NCI-H2227 (cell line): ENCODE results near the gene KIF2A.

Experiments used
- DNase-seq: peaks from one replicate; lab custom pipeline; 2025; ENCODE audit not compliant: unreplicated experiment; lab: John Stamatoyannopoulos, UW

The KIF2A gene

DNA sequence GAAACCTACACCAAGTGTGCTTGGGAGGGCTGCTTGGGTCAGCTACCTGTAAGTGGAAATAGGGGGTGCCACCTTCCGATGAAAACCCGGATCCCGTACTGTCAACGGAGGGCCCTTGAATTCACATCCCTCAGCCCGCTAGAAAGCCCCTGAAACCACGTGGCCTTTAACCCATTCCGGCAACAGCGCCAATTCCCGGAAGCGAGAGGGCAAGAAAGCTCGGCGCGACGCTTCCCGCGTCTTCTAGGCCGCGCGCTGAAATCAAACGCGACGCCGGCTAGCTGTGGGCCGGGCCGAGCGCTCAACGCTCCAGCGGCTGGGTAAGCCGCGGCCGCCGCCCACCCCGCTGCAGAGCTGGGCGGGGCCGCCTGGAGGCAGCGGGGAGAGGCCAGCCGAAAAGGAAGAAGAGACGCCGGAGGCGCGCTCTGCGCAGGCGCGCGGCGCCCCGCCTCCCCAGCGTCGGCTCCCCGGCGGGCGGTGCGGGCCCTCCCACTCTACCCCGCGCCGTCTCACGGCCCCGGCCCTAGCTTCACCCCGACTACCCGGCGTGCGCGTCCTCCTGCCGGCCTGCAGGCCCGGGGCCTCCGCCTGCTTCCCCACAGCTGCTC lies at the start of gene KIF2A:
Gene KIF2A (plus strand): TSS at position 492 of the 608 bp plus-strand sequence. CDS start 267 bp downstream, outside the sequence.
- peak; percentile 96 for DNase-seq

DNA sequence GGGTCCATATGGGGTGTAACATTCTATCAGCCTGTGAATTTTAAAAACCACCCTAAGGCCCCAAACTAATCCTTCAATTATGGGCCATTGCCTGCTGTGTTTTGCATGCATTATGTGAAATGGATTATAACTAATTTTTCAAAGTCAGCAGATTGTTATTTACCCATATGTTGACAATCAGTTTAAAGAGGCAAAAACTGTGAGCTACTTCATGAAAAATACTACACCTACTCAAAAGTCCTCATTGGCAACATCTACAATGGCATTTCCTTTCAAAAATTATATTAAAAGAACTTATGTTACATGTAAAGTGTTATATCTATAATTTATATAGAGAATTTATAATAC lies 49.0 kb upstream of the KIF2A start:
- DNase-seq = no peak

DNA sequence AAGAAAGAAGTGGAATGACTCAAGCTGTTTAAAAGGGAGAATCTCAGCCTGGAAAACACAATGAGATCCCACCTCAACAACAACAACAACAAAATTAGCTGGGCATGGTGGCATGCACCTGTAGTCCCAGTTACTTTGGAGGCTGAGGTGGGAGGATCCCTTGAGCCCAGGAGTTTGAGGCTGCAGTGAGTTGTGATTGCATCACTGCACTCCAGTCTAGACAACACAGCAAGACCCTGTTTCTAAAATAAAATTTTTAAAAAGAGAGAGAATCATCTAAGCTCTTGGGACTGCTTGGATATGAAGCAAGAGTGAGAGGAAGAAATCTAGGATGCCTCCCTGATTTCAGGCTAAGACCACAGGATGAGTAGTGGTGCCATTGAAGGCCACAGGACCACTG lies 47.4 kb upstream of the KIF2A start:
- no peak for DNase-seq

DNA sequence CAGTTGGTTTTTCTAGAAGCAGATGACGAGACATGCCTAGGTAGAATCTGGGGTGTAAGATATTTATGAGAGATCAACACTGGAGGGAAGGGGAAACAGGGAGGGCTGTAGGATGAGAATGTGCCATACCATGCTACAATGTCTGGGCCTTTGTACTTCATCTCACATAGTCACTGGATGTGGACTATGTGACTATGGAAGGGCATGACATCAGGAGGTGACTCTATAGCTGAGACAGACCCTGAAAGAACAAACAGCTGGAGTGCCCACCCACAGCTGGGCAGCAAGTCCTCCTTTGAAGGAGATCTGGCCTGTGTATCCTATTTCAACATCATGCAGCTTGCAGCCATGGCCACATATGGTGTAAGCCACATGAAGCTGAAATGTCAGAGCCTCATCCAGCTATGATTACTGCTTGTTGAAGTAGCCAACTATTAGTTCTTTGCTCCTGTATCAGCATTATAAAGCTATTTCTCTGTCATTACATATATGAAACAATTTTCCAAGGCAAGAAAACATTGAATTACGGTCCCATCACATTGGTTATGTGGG lies 46.2 kb upstream of the KIF2A start:
- DNase-seq = no peak

DNA sequence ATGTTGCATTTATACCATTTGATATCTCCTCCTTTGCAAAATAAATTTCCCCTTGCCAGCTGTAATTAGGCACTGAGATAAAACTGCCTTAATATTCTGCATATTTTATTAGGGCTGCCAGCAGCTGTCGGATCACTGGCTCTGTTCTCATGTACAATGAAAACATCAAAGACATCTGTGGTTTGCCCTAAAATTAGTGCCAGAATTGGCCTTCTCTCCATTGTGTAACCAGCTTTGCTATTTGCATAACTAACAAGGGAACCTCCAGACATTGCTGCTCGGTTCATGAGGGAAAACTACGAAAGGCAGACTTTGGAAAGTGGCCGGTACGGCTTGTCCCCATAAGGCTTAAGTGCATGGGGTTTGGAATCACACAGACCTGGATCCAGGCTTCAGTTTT lies 45.5 kb upstream of the KIF2A start:
- no peak for DNase-seq

DNA sequence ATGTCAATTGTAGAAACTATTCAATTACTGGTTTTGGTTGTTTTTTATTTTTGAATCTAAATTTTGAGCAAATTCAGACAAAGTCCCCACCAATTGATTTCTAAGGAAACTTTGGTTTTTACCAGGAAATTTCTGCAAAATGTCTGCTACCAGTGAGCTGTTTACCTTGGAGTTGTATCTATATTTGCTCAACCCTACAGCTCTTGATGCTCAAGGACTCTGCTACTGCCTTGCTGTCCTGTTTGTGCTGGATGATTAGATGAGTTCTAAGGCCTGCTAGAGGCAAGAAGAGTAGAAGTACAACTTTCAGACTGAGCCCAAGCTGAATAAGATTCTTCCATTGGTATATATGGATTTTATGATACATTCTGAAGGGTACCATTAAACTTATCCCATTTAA lies 42.6 kb upstream of the KIF2A start:
- no peak for DNase-seq

DNA sequence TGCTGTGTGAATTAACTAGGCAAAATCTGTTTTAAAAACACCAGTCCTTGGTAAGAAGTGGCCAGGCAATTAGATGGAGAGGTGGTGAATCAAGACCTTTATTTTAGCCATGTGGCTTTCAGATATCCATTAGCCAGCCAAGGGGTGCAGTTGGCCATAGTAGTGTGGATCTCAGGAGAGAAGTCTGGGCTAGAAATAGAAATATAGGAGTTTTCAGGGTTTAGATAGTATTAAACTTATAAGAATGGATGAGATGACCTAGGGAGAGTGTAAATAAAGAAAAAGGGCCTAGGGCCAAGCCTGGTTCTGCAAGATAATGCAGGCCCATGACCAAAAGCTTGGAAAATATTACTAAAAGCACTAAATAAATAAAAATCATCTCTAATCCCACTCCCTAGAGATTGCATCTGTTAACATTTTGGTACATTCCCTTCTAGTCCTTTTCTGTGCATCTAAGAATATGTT lies 40.3 kb upstream of the KIF2A start:
- DNase-seq = no peak

DNA sequence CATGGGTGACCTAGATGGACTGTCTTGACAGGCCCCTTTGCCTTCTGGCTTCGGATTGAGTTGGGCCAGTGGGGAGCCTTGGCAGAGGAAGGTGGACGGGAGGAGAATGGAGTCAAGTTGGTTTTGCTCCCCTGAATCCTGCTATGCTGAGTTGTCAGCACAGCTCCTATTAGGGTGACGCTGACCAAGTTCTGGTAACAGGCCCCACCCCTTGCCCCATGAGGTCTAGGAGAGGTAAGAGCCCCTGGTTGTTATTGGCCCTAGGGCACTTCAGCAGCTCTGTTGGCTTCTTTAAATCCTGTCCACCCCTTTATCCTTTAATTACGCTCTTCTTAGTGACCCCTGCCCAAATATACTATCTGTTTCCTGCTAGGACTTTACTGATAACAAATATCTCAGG lies 39.4 kb upstream of the KIF2A start:
- DNase-seq = no peak

DNA sequence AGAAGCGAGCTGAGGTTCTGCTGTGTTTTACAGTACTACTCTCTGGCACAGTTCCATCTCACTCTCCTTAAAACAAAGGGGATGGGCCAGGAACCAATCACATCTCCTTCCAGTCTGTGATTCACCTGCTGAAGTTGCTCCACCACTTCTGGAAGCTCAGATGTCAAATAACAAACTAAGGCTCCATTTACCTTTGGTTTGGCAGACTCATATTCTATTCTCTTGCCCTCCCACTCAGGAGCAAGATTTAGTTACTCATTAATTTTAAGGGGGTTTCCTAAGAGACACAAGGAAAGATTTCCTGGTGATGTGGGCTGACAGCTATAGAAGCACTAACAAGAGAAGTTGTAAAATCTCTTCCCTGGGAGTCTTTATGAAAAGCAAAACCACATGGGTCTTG lies 37.8 kb upstream of the KIF2A start:
- no peak for DNase-seq

DNA sequence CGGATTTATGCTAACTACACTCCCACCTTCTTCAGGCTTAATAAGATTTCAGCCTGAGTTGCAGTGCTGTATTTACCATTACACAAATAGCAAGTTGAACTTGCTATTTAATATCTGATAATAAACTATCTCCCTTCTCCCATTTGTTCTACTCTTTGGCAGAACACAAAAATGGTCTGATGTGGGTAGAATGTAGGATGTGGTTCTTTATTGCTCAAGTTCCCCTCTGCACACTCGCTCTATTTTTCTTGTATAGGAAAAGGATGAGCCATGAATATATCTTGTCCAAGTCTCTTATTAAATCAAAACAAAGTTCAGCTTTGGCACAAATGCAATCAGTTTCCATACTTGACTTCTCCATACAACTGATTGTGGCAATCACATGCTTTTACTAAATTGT lies 37.2 kb upstream of the KIF2A start:
- no peak for DNase-seq

DNA sequence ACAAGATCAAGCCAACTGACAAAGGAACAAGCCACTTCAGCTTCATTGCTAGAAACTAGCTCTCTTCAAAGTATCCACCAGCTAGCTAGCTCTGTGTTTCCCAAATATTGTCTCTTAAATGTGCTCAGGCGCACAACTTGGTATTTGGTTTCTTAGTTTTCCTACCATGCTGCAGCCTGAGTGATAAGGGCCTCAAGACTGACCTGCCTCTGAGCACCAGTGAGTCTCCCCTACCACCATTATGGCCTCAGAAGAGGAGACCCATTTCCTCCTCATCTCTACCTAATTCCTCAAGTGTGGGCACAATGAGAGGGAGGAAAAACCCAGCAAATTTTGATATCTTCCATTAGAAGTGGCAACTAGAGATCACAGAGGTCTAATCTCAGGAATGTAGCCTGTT lies 34.6 kb upstream of the KIF2A start:
- no peak for DNase-seq

DNA sequence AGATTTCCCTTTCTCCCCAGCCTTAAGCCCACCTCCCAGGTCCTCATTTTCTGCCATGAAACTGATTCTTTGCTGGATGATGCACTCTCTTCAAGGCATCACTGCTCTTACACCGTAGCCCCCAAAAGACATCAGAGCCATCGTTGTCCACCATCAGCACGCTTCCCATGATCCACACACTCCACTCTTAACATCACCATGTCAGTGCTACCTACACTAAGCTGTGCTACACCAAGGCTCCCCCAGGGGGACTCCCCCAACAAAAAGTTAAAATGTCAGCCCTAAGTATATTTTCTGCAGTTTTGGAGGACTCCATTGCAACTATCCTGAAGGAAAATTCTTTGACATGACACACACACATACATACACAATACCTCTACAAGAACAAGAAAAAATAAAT lies 34.1 kb upstream of the KIF2A start:
- DNase-seq = no peak

DNA sequence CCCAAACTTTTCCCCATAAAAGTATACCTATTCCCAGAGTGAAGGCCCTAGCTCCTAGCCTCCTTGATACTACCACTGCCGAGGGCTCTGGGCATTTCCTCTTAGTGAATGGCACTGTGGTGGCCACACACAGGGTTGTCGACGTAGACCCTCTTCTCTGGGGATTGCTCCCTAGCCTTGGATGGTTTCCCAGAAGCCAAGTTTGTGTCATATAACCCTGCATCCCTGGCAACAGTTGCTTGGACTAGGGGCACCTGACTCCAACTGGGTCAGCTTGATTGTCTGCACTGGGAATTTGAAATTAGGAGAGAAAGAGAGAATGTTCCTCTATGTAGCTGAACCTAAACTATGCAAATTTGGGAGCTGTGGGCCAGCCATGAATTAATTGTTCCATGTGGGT lies 32.3 kb upstream of the KIF2A start:
- no peak for DNase-seq

DNA sequence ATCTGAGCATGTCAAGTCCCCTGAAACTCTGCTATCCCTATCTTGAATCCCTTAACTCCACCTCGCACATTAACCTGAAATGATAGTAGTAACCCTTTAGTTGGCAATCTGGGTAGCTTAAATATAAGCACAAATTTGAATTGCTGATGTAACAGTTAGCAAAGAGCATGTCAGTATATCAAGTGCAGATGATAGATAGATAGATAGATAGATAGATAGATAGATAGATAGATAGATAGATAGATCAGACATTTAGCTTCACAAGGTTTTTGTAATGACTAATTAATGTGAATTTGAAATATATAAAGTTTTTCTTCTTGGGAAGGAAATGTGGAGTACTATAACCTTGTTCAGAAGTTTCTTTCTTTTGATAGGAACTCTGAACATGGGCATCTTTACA lies 30.4 kb upstream of the KIF2A start:
- no peak for DNase-seq

DNA sequence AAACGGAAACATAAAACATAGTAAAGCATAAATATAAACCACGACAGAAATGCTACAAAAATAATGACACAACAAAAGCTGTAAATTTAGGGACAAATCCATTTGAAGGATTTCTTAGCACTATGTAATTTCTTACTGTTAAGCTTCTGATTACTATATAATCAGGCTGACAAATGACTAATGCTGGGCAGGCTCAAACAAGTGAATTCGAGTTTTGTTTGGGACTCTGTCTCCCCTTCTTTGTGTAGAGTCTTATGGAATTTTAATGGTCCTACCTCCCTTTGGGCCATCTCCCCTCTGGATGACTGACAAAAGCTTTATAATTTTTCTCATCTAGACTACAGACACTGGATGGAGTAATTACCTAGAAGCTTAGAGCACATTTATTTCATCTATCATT lies 24.6 kb upstream of the KIF2A start:
- no peak for DNase-seq

DNA sequence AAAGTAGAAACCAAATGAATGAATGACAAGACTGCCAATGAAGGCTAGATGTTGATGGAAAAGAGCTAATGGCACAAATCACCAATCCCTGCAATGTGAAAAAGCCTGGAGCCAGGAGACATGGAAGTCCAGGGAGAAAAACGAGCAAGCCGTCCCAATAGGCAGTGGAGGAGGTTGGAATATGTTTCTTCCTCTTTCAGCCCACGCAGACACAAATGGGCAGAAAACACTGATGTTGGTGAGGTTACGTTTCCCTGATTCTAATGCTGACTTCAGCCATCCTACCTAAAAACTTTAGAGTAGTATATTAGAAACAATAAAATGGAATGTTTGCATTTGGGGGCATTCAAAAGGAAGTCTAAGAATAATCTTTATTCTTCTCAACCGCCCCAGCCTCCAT lies 23.9 kb upstream of the KIF2A start:
- DNase-seq = no peak

DNA sequence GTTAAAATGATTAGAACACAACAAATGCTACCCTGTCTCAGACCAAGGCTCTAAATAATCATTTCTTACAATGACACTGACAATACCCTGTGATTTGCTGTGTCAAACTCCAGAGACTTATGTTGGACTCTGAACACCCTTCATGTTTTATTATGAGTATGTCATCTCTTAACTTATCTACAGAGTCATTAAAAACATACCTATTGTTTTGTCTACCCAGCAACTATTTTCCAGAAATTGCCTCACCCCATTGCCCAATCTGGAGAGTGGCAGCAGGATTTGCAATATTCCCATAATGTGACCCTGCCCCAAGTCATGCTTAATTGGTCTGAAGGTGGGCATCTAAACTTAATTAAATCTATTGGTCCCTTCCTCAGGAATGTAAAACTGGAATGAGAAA lies 23.0 kb upstream of the KIF2A start:
- DNase-seq = no peak

DNA sequence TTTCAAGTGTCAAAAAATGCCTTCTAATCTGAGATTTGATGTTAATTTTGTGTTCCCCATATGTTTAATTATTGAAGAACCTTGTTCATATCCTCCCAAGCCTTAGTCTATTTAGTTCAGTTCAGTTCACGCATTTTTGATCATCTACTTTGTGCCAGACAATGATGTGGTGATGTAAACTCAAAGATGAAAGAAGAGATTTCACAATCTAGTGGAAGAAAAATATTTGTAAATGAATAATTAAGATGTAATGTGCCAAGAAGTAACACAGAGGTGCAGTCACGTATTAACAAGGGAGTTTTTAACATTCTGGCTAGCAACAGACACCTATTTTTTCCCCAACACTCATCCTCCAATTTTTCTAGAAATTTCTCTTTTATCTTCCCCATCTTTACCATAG lies 22.1 kb upstream of the KIF2A start:
- no peak for DNase-seq

DNA sequence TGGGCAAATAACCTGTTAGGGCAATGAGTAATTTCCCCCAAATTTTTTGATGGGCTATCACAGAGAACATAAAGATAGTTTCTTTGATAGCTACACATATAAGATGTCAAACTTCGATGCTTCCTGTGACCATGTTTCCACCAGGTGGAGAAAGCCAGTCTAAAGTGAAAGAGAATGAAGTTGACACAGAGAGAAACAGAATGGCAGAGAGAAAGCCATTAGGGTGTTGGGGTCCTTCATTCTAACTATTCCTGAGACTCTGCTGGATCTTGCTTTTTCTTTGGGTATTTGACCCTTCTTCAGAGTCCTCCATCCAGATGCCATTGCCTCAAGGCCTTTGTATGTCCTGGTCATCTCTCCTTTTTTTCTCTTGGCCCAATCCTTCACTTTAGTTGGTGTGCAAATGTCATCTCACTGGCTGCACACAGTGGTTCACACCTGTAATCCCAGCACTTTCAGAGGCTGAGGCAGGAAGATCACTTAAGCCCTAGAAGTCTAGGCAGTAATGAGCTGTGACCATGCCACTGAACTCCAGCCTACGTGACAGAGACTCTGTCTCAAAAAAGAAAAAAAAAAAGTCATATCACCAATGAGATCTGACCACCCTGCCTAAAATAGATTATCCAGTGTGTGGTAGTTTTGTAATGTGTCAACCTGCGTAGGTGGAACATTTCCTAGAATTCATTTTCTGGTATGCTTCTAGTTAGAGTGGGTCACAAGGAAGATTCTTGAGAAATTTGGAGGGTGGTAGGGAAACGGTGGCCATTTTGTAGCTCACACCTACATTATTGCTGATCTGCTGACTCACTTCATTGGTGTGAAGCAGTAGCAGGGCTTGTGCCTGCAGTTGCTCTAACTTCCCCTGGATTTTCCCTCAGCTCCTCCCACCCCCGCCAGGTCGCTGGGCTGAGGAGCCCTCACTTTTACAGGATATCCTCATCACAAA lies 20.8 kb upstream of the KIF2A start:
- no peak for DNase-seq

DNA sequence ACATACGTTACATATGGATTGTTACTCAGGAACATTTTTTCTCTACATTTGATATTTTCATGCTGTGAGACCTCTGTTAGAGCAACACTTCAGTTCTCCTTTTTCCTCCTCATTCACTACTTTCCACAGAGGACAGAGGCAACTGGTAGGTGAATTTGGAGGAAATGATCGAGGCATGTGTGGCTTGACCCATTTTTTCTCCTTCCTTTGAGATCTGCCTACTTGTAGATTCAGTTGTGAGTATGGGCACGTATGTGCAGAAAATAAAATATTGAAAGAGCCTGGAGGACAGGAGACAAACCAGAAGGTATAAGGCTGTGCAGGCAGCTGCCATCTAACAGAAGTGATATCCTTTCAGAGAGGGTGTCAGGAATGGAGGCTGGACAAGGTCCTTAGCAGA lies 19.2 kb upstream of the KIF2A start:
- no peak for DNase-seq

DNA sequence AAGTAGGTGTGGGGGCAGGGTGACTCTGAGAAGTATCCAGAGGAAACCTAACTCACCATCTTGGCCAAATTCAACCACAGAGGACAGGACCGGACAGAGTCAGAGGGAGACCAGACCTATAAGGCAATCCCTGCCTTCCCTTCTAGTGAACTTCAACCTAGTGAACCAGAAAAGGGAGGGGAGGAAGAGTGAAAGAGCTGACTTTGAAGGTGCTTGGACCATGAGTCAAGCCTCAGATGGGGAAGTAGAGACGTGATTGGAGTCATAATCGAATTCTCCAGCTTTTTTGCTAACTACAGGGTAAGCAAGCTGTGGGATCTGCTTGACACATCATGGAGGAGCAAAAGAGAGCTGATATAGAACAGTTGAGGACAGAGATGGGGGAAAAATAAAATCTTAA lies 18.8 kb upstream of the KIF2A start:
- no peak for DNase-seq

DNA sequence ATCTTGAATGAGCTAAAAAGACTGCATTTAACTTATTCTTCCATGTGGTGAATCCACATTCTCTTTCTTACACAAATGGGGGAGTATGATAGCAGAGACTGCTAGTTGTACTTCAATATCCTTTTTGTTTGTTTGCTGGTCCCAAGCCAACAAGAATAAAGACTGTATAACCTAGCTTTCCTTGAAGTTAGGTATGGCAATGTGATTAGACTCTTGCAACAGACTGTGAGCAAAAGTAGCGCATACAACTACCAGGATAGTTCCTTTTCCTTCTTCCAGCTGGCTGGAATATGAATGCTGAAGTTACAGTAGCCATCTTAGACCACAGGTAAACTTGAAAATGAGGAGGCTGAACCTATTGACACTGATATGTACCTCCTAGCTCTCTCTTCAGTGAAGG lies 17.9 kb upstream of the KIF2A start:
- DNase-seq = no peak
